ENCODE measurements around the gene TMEM263. TPM values are rescaled to one million over a fixed set of nuclear protein-coding genes. Genes with fewer than 3 reads are reported as not detected.

TMEM263 gene
- polyA plus RNA-seq, 2 of the 4 experiments (the other 2 are of a cell fraction): 33.4 to 45.6 TPM

DNA sequence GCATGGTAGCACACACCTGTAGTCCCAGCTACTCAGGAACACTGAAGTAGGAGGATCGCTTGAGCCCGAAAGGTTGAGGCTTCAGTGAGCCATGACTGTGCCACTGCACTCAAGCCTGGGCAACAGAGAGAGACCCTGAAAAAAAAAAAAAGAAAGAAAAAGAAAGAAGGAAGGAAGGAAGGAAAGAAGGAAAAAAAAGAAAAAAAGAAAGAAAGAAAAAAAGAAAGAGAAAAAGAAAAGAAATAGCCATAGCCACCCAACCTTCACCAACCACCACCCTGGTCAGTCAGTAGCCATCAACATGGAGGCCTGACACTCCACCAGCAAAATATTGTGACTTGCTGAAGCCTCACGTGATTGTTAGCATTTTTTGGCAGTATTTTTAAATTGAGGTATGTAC is 21.4 kb upstream of the TMEM263 start:
- no peak for DNase-seq (ENCODE audit: low read depth in 1 of 2, low spot score in 1 of 2)
- ChIA-PET CTCF (no interaction called here), POLR2A (no interaction called here)
- Histone ChIP-seq H3K4me3 (no peak overlapping the region), H3K4me1 (no peaks in the 10 kb centered on the region), H3K9me3 (no peaks in the 10 kb centered on the region; the same call in 2 of the 3 replicates), H3K27ac (no peak overlapping the region), H3K4me2 (no peak overlapping the region)
- no peak for ATAC-seq
- 68% methylated on average over 3 of the region's 3 CpGs for WGBS (ENCODE audit: missing lambda C conversion rate)
- FAIRE-seq: no peak
- TF ChIP-seq TFCP2L1 (CRISPR knock-in tag; IDR thresholded peaks at IDR 0.05) (no peak), EHF (CRISPR knock-in tag; IDR thresholded peaks at IDR 0.05) (no peak), HEYL (CRISPR knock-in tag; IDR thresholded peaks at IDR 0.05) (no peak), NPAS2 (CRISPR knock-in tag; IDR thresholded peaks at IDR 0.05; ENCODE audit: borderline replicate concordance) (no peak), RFX5 (IDR thresholded peaks at IDR 0.05) (no peak), JUN (IDR thresholded peaks at IDR 0.05) (no peak), SMC3 (IDR thresholded peaks at IDR 0.05) (no peak), NR3C1 (IDR thresholded peaks at IDR 0.05) (no peak), ESRRA (IDR thresholded peaks at IDR 0.05; ENCODE audit: borderline replicate concordance, low read length) (no peak), RARB (CRISPR knock-in tag; IDR thresholded peaks at IDR 0.05) (no peak), RCOR1 (IDR thresholded peaks at IDR 0.05; ENCODE audit: low read depth, low read length) (no peak), CHD4 (IDR thresholded peaks at IDR 0.05; ENCODE audit: borderline replicate concordance) (no peak), HOXB13 (CRISPR knock-in tag; IDR thresholded peaks at IDR 0.05; ENCODE audit: low read depth) (no peak), PHF8 (IDR thresholded peaks at IDR 0.05; ENCODE audit: borderline replicate concordance, low read depth) (no peak)
- TF ChIP-seq, protein P1, sequence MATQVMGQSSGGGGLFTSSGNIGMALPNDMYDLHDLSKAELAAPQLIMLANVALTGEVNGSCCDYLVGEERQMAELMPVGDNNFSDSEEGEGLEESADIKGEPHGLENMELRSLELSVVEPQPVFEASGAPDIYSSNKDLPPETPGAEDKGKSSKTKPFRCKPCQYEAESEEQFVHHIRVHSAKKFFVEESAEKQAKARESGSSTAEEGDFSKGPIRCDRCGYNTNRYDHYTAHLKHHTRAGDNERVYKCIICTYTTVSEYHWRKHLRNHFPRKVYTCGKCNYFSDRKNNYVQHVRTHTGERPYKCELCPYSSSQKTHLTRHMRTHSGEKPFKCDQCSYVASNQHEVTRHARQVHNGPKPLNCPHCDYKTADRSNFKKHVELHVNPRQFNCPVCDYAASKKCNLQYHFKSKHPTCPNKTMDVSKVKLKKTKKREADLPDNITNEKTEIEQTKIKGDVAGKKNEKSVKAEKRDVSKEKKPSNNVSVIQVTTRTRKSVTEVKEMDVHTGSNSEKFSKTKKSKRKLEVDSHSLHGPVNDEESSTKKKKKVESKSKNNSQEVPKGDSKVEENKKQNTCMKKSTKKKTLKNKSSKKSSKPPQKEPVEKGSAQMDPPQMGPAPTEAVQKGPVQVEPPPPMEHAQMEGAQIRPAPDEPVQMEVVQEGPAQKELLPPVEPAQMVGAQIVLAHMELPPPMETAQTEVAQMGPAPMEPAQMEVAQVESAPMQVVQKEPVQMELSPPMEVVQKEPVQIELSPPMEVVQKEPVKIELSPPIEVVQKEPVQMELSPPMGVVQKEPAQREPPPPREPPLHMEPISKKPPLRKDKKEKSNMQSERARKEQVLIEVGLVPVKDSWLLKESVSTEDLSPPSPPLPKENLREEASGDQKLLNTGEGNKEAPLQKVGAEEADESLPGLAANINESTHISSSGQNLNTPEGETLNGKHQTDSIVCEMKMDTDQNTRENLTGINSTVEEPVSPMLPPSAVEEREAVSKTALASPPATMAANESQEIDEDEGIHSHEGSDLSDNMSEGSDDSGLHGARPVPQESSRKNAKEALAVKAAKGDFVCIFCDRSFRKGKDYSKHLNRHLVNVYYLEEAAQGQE (IDR thresholded peaks at IDR 0.05): no peak
- TF ChIP-seq, protein P2, sequence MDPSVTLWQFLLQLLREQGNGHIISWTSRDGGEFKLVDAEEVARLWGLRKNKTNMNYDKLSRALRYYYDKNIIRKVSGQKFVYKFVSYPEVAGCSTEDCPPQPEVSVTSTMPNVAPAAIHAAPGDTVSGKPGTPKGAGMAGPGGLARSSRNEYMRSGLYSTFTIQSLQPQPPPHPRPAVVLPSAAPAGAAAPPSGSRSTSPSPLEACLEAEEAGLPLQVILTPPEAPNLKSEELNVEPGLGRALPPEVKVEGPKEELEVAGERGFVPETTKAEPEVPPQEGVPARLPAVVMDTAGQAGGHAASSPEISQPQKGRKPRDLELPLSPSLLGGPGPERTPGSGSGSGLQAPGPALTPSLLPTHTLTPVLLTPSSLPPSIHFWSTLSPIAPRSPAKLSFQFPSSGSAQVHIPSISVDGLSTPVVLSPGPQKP (IDR thresholded peaks at IDR 0.05; ENCODE audit: low read depth, low read length): no peak
- TF ChIP-seq, protein P3, sequence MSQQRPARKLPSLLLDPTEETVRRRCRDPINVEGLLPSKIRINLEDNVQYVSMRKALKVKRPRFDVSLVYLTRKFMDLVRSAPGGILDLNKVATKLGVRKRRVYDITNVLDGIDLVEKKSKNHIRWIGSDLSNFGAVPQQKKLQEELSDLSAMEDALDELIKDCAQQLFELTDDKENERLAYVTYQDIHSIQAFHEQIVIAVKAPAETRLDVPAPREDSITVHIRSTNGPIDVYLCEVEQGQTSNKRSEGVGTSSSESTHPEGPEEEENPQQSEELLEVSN (IDR thresholded peaks at IDR 0.05; ENCODE audit: borderline replicate concordance, low read depth): no peak

DNA sequence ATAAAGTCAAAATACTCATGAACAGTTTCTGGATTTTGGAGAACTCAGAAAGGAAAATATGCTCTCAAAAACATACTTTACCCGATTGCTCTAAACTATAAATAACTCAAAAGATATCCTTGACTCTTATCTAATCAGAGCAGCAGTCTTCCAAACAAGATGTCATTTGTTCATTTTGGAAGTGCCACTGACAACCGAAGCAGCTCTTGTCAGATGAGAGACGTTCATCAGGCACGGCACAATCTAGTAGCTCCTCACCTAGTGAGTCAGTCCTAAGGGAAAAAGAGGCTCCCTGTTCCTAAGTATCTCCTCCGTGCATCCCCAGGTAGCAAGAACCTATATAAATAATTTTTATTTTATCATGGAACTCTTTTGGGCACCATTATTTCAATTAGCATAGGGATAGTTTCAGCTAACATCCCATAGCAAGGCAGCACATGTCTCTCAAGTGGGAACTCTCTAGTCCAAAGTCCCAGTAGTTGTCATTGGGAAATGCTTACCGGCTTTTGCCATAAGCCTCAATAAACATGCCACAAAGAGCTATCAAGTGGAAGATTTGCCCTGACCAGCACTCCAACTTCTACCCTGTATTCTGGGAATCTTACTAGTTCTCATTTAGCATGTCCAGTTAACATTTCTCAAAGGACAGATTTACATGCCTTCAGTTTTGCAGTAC is 14.1 kb upstream of the TMEM263 start:
- TF ChIP-seq RCOR1 (IDR thresholded peaks at IDR 0.05; ENCODE audit: low read depth, low read length) (no peak), ZNF302 (CRISPR knock-in tag; IDR thresholded peaks at IDR 0.05) (no peak), POLR2A (IDR thresholded peaks at IDR 0.05; ENCODE audit: low read length) (no peak), SREBF2 (IDR thresholded peaks at IDR 0.05) (no peak), RAD21 (conservative IDR thresholded peaks at IDR 0.05 in 1 of 2, IDR thresholded peaks at IDR 0.05 in 1 of 2) (no peak), HEYL (CRISPR knock-in tag; IDR thresholded peaks at IDR 0.05) (no peak), ZC3H11A (IDR thresholded peaks at IDR 0.05) (no peak), ZSCAN20 (CRISPR knock-in tag; IDR thresholded peaks at IDR 0.05) (no peak)
- Histone ChIP-seq H3K27ac (no peak overlapping the region), H3K4me3 (no peak overlapping the region), H3K4me2 (no peak overlapping the region), H3K4me1 (no peaks in the 10 kb centered on the region), H3K9me3 (peaks cover 11% of the 10 kb centered on the region; the same call in 2 of the 3 replicates)
- ChIA-PET POLR2A (no interaction called here), CTCF (interaction anchor here (3.4 kb wide), 1 partner anchor 23 kb away, joined by 11 read pairs; no protein-coding TSS in a partner anchor)
- no peak for FAIRE-seq
- 70% methylated on average over 6 of the region's 6 CpGs for WGBS (ENCODE audit: missing lambda C conversion rate)
- no peak for ATAC-seq
- no peak for DNase-seq (ENCODE audit: low read depth in 1 of 2, low spot score in 1 of 2)
